Epidermal melanocyte (primary cell): Measurements from ENCODE around the gene ATXN1.
A peak's percentile ranks its signal among the peaks of the same experiment; 100 is the strongest.

Experiments
- DNase-seq: peaks from one replicate; pipeline ENCODE4 v3.0.0; 2011; ENCODE audit warnings: low spot score; ENCODE audit not compliant: insufficient read length

ATXN1 gene

DNA sequence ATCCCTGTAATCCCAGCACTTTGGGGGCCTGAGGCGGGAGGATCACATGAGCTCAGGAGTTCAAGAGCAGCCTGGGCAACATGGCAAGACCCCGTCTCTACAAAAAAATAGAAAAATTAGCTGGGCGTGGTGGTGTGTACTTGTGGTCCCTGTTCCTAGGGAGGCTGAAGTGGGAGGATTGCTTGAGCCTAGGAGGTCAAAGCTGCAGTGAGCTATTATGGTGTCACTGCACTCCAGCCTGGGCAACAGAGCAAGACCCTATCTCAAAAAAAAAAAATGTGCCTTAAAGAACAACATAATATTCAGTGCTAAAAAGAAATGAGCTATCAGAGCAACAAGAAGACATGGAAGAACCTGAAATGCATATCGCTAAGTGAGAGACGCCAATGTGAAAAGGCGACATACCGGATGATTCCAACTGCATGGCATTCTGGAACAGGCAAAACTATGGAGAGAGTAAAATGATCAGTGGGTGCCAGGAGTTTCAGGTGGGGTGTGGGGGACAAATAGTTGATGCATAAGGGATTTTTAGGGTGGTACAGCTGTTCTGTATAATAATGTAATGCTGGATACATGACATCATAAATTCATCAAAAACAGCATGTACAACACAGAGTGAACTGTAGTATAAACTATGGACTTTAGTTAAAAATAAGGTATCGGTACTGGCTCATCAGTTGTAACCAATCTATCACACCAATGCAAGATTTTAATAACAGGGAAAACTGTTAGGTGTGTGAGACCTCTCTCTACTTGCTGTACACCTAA lies 442.1 kb downstream of the ATXN1 start:
- DNase-seq, result no peak

DNA sequence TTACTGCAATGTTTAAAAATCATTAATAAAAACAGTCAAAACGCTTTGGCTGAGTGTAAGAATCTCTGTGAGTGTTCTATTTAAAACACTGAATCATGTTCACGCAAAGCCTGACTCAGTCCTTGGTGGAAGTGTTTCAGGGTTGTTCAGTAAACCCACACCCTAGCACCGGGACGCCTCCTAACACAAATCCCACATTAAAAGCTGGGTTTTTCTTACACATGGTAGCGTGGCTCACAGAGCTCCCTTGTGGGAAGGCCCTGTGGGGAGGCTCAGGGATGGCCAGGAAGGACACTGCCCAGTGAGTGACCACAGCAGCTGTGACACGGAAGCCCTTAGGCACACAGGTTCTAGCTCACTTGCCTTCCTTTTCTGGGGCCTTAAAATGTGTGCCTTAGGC lies 442.7 kb downstream of the ATXN1 start:
- DNase-seq, result no peak

DNA sequence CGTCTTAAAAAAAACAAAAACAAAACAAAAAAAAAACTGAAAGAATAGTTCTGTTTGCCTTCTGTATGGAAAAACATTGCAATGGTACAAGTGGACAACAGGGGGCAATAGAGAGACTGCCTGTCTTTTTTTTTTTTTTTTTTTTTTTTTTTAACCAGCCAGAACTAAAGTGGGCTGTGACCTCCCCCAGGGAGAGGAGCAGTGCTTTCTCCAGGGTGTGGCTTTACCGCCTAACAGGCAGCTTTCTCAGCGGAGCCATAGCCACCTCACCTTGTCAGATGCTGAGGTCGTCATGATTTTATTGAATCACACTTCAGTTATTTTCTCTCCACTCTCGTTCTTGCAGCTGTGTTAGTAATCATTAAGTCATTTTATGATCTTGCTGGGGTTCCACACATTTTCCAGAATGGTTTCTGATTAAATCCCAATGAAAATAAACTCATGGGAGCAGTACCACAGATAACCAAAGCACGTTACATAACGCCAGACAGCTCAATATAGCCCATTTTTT lies 444.5 kb downstream of the ATXN1 start:
- peak; percentile 35 for DNase-seq

DNA sequence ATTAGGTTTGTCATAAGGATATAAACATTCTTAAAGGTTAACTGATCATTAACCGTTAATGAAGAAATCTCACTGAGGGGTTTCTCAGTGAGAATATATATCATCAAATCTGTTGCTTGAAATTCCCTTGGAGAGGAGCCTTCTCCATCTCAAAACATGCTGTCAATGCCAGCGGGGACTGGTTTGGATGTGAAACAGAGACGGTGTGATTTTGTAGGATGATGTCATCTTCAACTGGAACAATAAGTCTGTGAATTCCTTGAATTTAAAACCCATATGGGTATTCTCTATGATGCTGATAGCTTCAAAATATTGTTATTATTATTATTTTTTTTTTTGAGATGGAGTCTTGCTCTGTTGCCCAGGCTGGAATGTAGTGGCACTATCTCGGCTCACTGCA lies 447.0 kb downstream of the ATXN1 start:
- no peak for DNase-seq

DNA sequence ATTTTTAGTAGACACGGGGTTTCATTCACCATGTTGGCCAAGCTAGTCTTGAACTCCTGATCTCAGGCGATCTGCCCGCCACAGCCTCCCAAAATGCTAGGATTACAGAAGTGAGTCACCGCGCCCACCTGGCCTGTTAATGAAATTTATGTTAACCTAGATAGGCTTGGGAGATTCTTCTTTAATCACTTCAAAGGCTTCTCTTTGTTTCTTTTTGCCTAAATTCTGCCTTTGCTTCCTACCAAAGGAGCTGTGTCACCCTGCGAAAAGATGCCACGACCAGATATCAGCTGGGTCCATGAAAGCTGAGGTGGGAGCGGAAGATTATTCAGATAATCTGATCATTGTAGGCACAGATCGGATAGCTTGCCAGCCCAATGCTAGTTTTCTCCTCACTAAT lies 447.5 kb downstream of the ATXN1 start:
- DNase-seq, result no peak

DNA sequence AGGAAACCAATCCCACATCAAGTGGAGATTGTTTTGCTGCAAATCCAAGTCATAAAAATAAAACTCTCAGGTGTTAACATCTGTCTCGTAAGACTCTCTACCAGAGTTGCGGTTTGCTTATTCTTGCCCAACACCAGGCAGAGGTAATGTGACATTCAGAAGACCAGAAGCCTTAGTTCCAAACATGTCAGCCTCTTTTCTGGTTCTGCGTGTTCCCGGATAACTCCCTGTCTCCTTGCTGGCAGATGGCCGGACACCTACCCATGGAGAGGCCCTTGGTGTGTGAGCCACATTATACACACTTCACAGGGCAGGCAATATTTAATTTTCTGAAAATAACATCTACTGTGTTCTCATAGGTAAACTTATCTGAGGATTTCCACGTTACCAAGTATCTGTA lies 449.5 kb downstream of the ATXN1 start:
- no peak for DNase-seq

DNA sequence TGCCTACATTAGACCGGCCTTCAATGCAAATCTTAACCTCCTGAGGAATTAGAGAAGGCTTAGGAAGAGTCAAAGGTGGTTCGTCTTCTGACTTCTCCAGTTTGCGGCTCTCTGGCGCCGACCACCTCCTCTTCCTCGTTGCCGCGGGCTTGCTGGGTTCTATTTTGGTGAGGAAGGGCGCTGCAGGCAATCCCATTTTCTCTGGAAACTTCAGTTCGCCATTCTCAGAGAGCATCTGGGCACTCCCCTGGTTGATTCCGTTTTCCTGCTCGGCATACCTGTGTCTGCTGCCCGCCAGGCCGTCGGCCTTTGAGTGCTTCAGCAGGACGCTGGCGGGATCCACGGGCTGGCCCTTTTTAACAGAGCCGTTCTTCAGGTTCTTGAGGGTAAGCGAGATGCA lies 454.9 kb downstream of the ATXN1 start:
- no peak for DNase-seq

DNA sequence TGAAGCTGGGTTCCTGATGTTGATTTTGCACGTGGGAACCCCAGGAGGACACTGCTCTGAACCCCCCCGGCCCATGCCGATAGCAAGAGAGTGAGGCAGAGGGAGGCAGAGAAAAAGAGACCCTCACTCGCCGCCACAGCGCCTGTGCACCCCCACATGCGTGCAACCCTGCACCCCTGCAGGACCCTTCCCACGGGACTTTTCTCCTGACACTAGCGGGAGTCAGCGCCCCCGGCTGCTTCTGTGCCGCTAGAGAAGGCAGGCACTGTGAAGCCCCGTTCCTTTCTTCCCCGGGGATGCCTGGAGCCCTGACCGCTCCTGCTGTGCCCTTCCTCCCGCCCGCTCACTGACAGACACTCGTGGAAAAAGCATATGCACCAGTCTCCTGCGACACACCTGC lies 455.5 kb downstream of the ATXN1 start:
- no peak for DNase-seq

DNA sequence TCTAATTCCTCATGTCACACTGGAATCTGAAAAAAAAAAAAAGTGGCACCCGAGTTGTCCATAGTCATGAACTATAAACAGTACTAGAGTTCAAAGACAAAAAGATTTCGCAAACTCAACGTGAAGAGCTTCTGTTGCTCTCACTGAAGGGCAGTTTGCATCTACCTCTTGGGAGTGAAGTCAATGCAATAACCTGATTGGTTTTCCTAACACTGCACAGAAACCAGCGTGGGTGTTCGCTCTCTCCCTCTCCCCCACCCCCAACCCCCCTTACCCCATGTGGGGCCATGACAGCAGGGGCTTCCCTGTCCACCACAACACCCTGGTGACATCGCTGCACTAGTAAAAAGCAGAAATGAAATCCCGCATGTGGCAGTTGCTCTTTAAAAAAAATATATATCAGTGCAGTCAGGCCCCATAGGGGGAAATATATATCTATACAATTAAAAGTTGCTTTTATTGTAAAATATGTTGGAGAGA lies 456.0 kb downstream of the ATXN1 start:
- DNase-seq, result no peak

DNA sequence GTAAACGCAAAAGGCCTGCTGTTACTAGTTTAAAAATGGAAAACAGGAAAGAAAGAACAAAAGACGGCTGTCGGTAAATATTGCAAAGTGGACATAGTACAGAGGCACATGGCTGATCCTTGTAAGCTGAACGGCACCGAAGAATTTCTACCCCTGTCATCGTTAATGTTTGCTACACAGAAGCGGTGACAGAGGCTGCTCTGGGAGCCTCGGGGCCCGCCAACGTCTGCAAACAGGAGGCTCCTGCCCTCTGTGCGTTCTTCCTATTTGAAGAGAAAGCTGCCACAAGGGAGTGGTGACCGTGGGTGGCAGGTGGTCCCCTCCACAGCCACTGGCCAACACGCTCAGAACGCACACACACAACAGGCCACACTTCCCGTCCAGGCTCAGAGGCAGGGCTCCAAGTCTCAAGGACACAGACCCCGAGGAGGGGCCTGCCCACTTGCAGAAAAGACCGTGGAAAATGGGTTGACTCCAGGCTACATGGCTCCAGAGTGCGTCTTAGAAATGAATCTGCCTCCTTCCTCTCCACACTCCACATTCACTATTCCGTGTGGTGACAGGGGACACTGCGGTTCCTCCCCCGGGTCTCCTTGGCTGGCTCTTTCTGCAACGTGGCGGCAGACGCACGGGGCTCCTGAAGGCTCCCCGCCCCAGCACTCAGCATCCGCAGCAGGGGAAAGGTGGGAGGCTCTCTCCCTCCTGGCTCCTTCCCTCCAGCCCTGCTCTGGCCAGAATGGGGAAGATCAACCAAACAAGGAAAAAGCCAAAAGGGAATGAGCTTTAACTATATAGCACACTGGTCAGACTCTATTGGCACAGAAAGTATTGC lies 458.3 kb downstream of the ATXN1 start:
- no peak for DNase-seq

DNA sequence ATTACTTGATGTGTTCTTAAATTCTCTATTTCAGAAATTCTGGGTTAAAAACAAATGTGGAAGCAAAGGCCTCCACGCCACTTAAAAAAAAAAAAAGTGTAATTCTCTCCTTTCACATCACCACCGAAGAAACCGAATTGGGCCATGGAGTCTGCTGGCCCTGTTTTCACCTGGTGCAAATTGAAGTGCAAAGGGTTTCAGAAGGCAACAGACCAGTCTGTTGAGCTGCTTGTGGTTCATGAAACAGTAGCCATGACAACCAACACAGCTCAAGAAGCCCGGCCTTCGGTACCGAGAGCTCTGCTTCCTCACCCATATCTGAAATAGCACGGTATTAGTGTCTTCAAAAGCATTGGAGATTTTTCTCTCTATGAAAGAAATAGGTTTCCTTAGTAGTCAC lies 459.7 kb downstream of the ATXN1 start:
- no peak for DNase-seq

DNA sequence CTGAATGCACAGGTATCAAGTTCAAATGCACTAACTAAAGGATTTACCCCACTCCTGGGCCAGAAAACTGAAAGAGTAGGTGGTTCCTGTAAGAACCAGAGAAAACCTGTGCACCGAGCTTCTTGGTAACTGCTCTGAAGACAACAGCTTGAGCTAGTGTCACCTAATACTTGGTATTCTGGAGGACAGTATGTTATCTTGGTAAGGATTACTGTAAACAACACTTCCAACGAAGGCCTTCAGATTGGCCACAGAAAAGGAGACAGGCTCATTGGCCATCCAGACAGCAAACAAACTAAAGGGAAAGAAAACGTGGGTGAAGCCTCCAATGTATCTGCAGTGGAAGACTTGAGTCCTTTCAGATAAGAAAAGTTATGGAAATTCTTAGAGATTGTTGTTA lies 461.4 kb downstream of the ATXN1 start:
- no peak for DNase-seq

DNA sequence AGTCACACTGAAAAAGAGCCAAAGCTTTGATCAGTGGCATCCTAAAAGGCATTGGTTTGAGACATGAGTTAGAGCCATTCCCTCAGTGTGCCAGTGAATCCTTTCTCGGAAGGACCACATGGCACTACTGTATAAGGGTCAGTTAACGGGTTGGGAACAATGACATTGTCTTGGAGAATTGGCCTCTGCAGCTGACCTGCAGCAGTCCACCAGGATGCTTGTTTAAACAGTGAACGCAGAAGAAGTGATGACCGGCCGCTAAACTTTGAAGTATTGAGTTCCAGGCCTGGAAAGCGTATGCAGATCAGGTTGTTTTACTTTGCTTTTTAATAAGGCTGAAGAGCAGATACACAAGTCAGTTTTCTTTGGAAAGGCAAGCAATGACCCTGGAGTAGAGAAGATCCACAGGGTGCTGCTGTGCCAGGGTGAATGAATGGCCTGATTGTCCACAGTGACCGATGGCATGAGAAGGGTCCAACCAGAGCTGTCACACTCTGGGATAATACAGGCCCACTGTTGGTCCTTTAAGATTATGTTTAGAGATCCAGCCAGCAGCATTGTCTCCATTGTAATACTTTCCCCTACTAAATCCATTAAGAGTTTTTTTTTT lies 465.1 kb downstream of the ATXN1 start:
- DNase-seq, result no peak

DNA sequence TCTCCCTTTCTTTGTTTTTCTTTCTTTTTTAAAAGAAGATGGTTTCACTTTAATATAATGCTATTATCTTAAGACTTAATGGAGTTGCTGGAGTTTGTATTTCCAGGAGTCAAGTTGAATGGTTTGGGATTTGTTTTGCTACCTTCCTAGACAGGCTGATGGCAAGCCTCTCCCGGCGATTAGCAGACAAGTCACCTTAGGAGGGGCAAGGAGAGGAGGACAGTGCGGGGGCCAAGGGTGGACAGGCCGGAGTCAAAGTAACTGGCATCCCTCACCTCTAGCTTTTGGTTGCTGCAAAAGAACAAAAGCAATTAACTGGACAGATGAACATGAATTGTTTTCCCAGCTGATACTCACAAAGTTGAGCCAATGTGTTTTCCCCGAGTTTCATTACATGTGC lies 465.8 kb downstream of the ATXN1 start:
- DNase-seq, result no peak

DNA sequence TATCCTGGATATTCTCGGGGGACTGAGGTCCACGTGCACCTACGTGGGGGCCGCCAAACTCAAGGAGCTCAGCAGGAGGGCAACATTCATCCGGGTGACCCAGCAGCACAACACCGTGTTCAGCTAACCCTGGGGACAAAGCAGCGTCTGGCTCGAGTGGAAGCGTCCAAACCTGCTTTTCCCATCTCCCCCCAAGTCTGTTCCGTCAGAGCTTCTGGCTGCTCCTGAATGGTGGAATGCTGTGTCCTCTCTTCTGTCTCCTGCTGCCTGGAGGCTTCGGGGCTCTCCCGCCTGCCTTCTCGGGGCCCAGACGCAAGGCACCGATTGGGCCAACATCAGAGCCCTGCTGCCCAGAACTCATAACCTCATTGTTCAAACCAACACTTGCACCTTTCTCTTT lies 466.2 kb downstream of the ATXN1 start:
- no peak for DNase-seq

DNA sequence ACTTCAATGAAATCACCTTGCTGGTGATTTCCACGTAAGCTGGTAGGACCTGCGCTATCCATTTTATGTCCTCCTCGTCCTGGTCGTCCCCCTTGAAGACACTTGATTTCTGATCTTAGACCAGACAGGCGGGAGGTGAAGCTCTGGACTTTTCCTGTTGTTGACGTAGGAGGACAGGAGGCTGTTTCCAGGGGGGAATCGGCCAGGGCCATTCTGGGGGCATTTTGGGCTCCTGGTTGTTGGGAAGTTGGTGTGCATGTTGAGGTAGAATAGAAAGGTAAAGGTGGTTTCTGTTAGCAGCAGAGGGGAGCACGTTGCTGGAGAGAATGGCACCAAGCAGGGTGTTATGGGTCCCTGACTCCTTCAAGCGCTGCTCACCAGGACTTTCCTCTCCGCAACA lies 466.9 kb downstream of the ATXN1 start:
- no peak for DNase-seq

DNA sequence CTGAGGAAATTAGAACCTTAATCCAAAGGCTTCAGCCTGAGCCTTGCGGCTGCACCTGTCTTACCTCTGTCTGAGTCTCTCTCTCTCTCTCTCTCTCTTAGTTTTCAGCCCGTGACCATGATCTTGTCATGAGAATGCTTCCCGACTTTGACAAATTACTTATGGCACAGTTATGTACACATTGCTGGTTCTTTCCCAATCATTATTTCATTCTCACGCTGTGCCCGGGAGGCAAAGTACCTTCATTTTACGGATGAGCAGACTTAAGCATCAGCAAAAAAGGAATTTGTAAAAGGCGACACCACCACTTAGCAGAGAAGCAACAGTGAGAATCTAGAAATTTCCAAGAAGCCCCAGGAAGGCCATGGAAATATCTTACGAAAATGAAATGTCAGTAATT lies 468.3 kb downstream of the ATXN1 start:
- DNase-seq, result no peak

DNA sequence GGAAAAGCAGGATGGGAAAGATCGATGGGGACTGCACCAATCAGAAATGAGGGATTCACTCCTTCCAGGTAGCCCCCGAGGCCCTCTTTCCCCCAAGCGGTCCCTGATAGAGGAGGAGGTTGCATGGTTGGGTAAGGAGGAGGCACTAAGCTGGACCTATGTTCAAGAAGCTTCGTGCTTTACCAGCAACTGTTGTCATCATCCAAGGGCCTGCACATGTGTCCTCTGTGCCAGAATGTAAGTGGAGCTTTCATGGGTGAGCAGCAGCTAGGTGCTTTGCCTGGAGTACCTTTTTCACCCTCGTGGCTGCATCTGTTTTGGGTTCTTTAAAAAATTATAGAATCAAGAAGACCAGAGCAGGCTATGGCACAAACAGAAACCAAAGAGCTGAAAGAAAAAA lies 468.8 kb downstream of the ATXN1 start:
- no peak for DNase-seq

DNA sequence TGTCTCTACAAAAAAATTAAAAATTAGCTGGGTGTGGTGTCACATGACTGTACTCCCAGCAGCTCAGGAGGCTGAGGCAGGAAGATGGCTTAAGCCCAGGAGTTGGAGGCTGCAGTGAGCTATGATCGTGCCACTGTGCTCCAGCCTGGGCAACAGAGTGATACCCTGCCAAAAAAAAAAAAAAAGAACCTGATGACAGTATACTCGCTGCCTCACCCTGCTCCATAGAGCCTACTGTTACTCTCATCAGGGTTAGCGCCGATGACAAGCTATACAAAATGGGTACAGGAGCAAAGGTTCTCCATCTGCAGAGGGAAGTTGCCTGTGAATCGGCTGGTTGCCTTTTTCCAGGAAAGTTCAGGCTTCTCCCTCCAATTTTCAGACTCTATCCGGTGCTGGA lies 469.5 kb downstream of the ATXN1 start:
- no peak for DNase-seq

DNA sequence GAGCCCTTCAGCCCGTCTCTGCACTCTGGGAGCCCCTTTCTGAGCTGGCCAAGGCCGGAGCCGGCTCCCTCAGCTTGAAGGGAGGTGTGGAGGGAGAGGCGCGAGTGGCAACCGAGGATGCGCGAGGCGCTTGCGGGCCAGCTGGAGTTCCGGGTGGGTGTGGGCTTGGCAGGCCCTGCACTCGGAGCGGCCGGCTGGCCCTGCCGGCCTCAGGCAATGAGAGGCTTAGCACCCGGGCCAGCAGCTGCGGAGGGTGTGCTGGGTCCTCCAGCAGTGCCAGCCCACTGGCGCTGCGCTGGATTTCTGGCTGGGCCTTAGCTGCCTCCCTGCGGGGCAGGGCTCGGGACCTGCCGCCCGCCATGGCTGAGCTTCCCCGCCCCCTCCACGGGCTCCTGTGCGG lies 473.1 kb downstream of the ATXN1 start:
- no peak for DNase-seq

DNA sequence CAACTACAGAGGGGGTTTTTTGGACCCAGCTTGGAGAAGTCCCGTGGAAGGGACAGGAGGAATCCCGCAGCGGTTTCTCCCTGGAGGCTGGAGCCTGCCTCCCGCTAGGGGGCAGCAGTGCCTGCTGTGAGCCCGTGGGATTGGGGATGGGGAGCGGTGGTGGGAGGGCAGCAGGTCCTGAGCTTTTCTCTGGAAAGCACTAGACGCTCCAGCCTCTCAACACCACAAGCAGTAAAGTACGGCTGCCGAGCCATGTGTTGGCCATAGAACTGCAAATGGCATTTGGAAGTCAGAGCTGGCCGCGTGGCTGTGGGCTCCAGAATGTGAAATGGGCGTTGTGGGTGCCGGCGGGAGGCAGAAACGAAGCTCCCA lies 475.1 kb downstream of the ATXN1 start:
- no peak for DNase-seq

DNA sequence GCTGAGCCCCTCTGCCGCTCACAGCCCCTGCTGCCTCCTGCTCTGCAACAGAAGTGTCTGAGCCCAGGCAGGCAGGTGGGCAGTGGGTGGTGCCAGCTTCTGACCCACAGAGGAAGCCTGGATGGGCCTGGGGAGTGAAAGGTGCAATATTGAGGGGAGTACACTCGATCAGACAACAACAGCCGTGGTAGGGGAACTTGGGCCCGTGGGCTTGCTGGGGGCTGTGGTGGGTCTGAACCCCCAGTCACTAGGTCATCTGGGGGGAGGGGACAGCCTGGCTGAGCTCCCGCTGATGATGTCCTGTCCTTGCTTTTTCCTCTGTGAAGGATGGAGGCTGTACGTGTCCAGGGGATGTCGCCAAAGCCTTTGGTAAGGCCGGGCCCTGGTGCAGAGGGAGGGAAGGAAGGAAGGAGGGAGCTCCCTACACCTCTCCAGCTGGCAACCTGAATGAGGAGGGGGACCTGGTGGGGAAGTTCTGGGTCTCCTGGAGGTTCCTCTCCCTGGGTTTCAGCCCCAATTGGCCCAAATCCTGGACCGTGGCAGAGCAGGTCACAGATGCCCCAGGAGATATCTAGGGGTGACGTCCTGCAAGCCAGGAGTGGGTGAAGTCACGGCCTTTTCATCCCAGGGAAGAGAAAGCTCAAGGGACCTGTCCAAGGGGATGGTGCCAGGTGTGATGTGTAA lies 475.7 kb downstream of the ATXN1 start:
- DNase-seq, result no peak
